ENCODE data around the gene NFKBIE. TPM values are rescaled to one million over a fixed set of nuclear protein-coding genes. Genes with fewer than 3 reads are reported as not detected.

The NFKBIE gene
- total RNA-seq, 4 donors from 2014 or later, result 13.1 to 25.5 (median 15.3) TPM

- DNase-seq (ENCODE audit: low spot score), result no peak
- TF ChIP-seq CTCF (IDR thresholded peaks at IDR 0.05), result no peak
- ATAC-seq (ENCODE audit: low FRiP score), result no peak
Observed at GRCh38 chr6:44285552-44286284, 20.4 kb upstream of the NFKBIE start.

GRCh38 chr6:44284867-44285266, 19.5 kb upstream of the NFKBIE start:
- ATAC-seq (ENCODE audit: low FRiP score), result no peak
- no peak for TF ChIP-seq CTCF (IDR thresholded peaks at IDR 0.05)
- no peak for DNase-seq (ENCODE audit: low spot score)

- no peak for DNase-seq (ENCODE audit: low spot score)
- TF ChIP-seq CTCF (IDR thresholded peaks at IDR 0.05), result no peak
- no peak for ATAC-seq (ENCODE audit: low FRiP score)
Observed at GRCh38 chr6:44284121-44284520, 18.8 kb upstream of the NFKBIE start.

- TF ChIP-seq CTCF (IDR thresholded peaks at IDR 0.05), result no peak
- ATAC-seq (ENCODE audit: low FRiP score) (no peak), DNase-seq (ENCODE audit: low spot score) (no peak)
Observed at GRCh38 chr6:44278774-44279697, 13.7 kb upstream of the NFKBIE start.

- DNase-seq (ENCODE audit: low spot score), result no peak
- no peak for TF ChIP-seq CTCF (IDR thresholded peaks at IDR 0.05)
- ATAC-seq (ENCODE audit: low FRiP score), result no peak
Observed at GRCh38 chr6:44278315-44278714, 13.0 kb upstream of the NFKBIE start.

- TF ChIP-seq CTCF (IDR thresholded peaks at IDR 0.05), result no peak
- DNase-seq (ENCODE audit: low spot score) (no peak), ATAC-seq (ENCODE audit: low FRiP score) (no peak)
Observed at GRCh38 chr6:44277763-44278162, 12.4 kb upstream of the NFKBIE start.
